ENCODE data around the gene ESYT3. TPM values are rescaled to one million over a fixed set of nuclear protein-coding genes. Genes with fewer than 3 reads are reported as not detected.

ESYT3 gene
- total RNA-seq, 1 experiment from 2014 or later = 6.3 TPM

DNA sequence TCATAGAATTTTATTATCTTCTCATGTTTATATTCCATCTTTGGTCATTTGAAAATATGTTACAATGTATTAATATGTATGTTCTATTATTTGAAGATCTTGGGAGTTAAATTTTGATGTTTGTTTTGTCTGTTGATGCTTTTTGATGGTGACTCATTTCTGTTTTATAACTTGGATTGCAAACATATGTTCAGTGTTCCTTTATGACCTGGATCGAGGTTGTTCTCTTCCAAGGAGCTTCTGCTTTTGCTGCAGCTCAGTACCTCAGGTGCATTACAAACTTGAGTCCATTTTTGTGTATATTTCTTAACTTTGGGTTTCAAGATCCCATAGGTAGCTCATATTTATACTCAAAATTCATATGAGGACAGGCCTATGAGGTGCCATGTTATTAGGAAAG lies 37.1 kb downstream of the ESYT3 start:
- no peak overlapping the region for H3K23ac ChIP-seq (ENCODE audit: insufficient read length, low read depth, low read length)
- H2BK5ac ChIP-seq (ENCODE audit: insufficient read length, low read length) = no peak overlapping the region
- no peaks in the 10 kb centered on the region for H3K9me3 ChIP-seq (ENCODE audit: control insufficient read depth, low read depth, low read length)
- peaks cover 5% of the 10 kb centered on the region in 2 experiments; a peak in 3 of 4 replicates for H3K4me1 Mint-ChIP-seq
- no peaks in the 10 kb centered on the region for H3K79me1 ChIP-seq (ENCODE audit: insufficient read depth, low read depth, low read length, poor library complexity, severe bottlenecking)
- TF ChIP-seq, protein P1, sequence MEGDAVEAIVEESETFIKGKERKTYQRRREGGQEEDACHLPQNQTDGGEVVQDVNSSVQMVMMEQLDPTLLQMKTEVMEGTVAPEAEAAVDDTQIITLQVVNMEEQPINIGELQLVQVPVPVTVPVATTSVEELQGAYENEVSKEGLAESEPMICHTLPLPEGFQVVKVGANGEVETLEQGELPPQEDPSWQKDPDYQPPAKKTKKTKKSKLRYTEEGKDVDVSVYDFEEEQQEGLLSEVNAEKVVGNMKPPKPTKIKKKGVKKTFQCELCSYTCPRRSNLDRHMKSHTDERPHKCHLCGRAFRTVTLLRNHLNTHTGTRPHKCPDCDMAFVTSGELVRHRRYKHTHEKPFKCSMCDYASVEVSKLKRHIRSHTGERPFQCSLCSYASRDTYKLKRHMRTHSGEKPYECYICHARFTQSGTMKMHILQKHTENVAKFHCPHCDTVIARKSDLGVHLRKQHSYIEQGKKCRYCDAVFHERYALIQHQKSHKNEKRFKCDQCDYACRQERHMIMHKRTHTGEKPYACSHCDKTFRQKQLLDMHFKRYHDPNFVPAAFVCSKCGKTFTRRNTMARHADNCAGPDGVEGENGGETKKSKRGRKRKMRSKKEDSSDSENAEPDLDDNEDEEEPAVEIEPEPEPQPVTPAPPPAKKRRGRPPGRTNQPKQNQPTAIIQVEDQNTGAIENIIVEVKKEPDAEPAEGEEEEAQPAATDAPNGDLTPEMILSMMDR (conservative IDR thresholded peaks at IDR 0.05) = no peak
- H2BK12ac ChIP-seq (ENCODE audit: insufficient read length, low read depth, low read length) = no peak overlapping the region
- no peaks in the 10 kb centered on the region for H3K27me3 Mint-ChIP-seq (ENCODE audit: low read depth)
- H3K4me1 ChIP-seq (ENCODE audit: insufficient read depth, low read length) = no peaks in the 10 kb centered on the region
- no peaks in the 10 kb centered on the region for H4K20me1 ChIP-seq (ENCODE audit: control insufficient read depth, insufficient read depth, insufficient read length)
- H3K4me2 ChIP-seq (ENCODE audit: insufficient read depth, insufficient read length, low read length) = no peak overlapping the region
- no peaks in the 10 kb centered on the region for H3K9me3 Mint-ChIP-seq
- H2AFZ ChIP-seq (ENCODE audit: low read length) = no peak overlapping the region
- no peak overlapping the region for H3K18ac ChIP-seq (ENCODE audit: insufficient read length, low read depth, low read length)
- no peaks in the 10 kb centered on the region for H3K27me3 ChIP-seq (ENCODE audit: insufficient read depth, low read length)
- no peak overlapping the region for H4K8ac ChIP-seq (replicated peaks; ENCODE audit: insufficient read length, low read depth, low read length)
- H2BK120ac ChIP-seq (ENCODE audit: low read depth, low read length, poor library complexity, severe bottlenecking) = no peak overlapping the region
- H3K14ac ChIP-seq (ENCODE audit: insufficient read depth, low read length) = no peak overlapping the region
- DNase-seq = no peak
- H2AK5ac ChIP-seq (ENCODE audit: insufficient read length, low read length) = no peak overlapping the region
- no peak overlapping the region for H3T11ph ChIP-seq (ENCODE audit: low read length)
- peaks cover 0 to 8% (median 2%) of the 10 kb centered on the region in 3 experiments; a peak in 5 of 7 replicates for H3K36me3 Mint-ChIP-seq (ENCODE audit: insufficient read depth in 1 of 3, low read depth in 3 of 3)
- WGBS (ENCODE audit: extremely low coverage, insufficient read length, low lambda C conversion rate) = no CpG with 5 or more reads among the region's 1 CpG
- no peak overlapping the region for H2BK15ac ChIP-seq (ENCODE audit: low read depth, low read length)
- H3K27ac Mint-ChIP-seq = no peak overlapping the region
- no peak overlapping the region for H4K91ac ChIP-seq (ENCODE audit: insufficient read length, low read depth, low read length)
- H3K56ac ChIP-seq (ENCODE audit: insufficient read length, low read depth, low read length) = no peak overlapping the region
- H3K9ac ChIP-seq (ENCODE audit: extremely low read depth, insufficient read length, low read length) = no peak overlapping the region
- peaks cover 2% of the 10 kb centered on the region for H3K23me2 ChIP-seq (ENCODE audit: insufficient read length, low read depth, low read length, poor library complexity, severe bottlenecking)
- H3K79me2 ChIP-seq (ENCODE audit: insufficient read depth, low read length) = no peaks in the 10 kb centered on the region
- H3K4ac ChIP-seq (ENCODE audit: low read depth, low read length) = no peak overlapping the region
- H3K27ac ChIP-seq (ENCODE audit: insufficient read length, low read depth, low read length) = no peak overlapping the region
- H2BK20ac ChIP-seq (ENCODE audit: low read depth, low read length, poor library complexity, severe bottlenecking) = no peak overlapping the region
- H3K4me3 Mint-ChIP-seq = no peak overlapping the region
- H4K5ac ChIP-seq (ENCODE audit: insufficient read length, low read depth, low read length) = no peak overlapping the region
